Measurements from ENCODE around the gene EFEMP2.
A peak's percentile ranks its signal among the peaks of the same experiment; 100 is the strongest.
"Not testable (repeated sequence)": the region's sequence is repeated elsewhere in the genome, so short reads cannot be mapped to it uniquely, and the experiment has no call there.

EFEMP2 gene

DNA sequence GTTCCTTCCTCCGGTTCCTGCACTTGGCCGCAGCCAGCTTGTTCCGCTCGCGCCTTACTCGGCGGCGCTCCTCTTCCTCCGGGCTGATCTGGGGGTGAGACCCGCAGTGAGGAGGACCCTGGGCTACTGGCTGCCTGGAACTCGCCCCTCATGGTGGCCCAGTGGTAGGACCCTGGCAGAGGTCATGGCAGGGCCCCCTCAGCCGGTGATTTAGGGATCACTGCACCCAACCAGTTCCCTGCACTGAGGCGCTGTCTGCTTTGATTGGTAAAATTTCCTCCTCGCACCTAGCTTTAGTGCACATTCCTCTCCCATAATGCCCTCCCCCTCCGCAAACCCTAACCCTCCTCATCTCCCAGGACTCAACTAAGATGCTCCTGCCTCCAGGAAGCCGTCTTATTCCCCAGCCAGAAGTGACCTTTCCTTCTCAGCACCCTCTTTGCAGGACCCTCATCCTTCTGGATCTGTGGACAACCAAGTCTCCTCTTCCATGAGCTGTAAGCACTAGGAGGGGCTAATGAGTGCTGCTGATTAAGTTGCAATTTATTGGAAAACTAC lies 21.5 kb upstream of the EFEMP2 start:
- no peak for TF ChIP-seq MYC (IDR thresholded peaks at IDR 0.05; ENCODE audit: low read depth, low read length)
- no peak for TF ChIP-seq POLR2A (IDR thresholded peaks at IDR 0.05; ENCODE audit: extremely low read depth, insufficient read length)
- TF ChIP-seq, protein P1, sequence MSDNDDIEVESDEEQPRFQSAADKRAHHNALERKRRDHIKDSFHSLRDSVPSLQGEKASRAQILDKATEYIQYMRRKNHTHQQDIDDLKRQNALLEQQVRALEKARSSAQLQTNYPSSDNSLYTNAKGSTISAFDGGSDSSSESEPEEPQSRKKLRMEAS (IDR thresholded peaks at IDR 0.05; ENCODE audit: low read depth, low read length), result no peak
- TF ChIP-seq, protein P2, sequence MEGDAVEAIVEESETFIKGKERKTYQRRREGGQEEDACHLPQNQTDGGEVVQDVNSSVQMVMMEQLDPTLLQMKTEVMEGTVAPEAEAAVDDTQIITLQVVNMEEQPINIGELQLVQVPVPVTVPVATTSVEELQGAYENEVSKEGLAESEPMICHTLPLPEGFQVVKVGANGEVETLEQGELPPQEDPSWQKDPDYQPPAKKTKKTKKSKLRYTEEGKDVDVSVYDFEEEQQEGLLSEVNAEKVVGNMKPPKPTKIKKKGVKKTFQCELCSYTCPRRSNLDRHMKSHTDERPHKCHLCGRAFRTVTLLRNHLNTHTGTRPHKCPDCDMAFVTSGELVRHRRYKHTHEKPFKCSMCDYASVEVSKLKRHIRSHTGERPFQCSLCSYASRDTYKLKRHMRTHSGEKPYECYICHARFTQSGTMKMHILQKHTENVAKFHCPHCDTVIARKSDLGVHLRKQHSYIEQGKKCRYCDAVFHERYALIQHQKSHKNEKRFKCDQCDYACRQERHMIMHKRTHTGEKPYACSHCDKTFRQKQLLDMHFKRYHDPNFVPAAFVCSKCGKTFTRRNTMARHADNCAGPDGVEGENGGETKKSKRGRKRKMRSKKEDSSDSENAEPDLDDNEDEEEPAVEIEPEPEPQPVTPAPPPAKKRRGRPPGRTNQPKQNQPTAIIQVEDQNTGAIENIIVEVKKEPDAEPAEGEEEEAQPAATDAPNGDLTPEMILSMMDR (IDR thresholded peaks at IDR 0.05; ENCODE audit: low read depth, low read length), result no peak
- no peak for DNase-seq (ENCODE audit: low read depth)
- H3K4me3 ChIP-seq (ENCODE audit: low read depth, low read length), result no peak overlapping the region

DNA sequence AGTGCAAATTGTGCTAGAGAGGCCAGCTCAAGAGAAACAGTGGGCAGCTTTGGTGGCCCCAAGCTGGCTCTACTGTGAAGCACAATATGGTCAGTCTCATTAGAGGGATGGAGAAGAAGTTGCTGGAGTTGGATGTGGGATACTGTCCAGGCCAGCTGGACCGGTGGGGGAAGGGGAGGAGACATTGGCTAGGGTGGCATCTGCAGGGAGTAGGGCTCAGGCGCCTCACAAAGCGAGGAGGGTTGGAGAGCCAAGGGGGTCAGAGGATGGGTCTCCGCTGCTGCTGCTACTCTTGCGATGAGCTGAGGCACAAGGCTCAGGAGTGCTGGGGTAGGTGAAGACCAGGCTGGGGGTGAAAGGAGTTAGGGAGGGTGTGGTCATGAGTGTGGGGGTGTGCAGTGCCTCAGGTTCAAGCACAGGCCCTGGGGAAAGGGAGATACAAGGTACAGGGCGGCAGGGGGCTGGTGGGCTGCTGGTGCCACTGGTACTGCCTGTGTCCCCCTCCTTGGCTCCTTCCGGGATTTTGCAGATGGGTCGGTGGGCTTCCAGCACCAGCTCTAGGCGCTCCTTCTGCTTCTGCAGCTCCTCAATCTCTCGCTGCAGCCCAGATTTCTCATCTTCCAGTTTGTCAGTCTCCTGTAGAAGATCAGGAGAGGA lies 20.2 kb upstream of the EFEMP2 start:
- TF ChIP-seq MYC (IDR thresholded peaks at IDR 0.05; ENCODE audit: low read depth, low read length), result no peak
- TF ChIP-seq POLR2A (IDR thresholded peaks at IDR 0.05; ENCODE audit: extremely low read depth, insufficient read length), result no peak
- TF ChIP-seq, protein P1 (IDR thresholded peaks at IDR 0.05; ENCODE audit: low read depth, low read length), result no peak
- TF ChIP-seq, protein P2 (IDR thresholded peaks at IDR 0.05; ENCODE audit: low read depth, low read length), result no peak
- H3K4me3 ChIP-seq (ENCODE audit: low read depth, low read length), result peak overlapping the region; percentile 78
- DNase-seq (ENCODE audit: low read depth), result no peak

DNA sequence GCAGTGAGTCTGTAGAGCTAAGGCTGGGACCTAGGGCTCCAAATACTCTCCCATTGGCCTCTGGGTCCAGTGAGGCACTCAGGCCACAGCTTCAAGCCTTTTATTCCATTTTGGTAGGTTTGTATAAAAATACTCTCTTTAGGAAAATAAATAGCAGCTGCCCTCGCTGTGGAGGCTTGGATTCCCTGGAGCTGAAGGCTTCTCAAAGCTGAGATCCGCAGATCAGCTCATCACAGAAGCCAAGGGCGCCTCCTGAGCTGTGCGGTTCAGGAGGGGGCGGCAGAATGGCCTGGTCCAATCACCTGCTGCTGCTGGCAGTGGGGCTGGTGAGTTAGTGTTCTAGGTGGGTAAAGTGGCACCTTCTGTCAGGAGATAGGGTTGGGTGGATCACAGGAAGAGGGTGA lies 19.5 kb upstream of the EFEMP2 start:
- H3K4me3 ChIP-seq (ENCODE audit: low read depth, low read length), result peak overlapping the region; percentile 78
- DNase-seq (ENCODE audit: low read depth), result not testable (repeated sequence)

DNA sequence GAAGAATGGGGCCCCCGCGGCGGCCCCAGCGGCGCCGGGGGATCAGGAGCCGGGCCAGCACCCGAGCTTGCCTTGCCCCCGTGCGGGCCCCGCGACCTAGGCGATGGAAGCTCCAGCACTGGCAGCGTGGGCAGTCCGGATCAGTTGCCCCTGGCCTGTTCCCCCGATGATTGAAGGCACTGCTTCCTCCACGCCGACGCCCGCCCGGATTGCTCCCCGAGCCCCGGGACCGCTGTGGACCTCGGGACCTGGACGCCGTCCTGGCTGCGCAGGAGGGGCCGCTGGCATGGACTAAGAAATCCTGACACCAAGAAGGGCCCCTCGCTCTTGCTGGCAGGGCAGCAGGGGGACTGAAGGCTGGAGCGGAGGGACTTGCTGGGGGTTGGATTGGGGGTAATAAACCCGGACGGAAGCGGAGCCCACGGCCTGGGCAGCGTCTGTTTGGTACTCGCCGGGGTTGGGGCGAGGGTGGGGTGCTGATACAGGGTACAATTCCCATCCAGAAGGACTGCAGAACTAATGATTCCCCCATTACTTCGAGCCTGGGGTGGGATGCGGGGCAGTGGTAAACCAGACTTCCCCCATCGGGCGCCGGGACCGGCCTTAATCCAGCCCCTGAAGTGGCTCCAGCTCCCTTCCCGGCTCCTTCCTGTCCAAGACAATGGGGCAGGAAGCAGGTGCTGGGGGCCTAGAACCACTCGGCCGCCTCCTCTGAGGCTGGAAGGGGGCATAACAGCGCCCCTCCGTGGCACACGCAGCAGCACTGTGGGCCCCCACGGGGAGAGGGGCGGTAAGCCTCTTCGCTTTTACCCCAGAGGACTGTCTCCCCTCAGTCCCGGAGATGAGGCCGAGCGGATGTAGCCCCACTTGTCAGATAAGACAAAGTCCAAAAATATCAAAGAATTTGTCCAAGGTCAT lies 18.9 kb upstream of the EFEMP2 start:
- peak overlapping the region; percentile 78 for H3K4me3 ChIP-seq (ENCODE audit: low read depth, low read length)
- TF ChIP-seq MYC (IDR thresholded peaks at IDR 0.05; ENCODE audit: low read depth, low read length) (peak; percentile 78), POLR2A (IDR thresholded peaks at IDR 0.05; ENCODE audit: extremely low read depth, insufficient read length) (peak; percentile 10)
- TF ChIP-seq, protein P1 (IDR thresholded peaks at IDR 0.05; ENCODE audit: low read depth, low read length), result peak; percentile 47; the same call in 1 of the 2 replicates
- TF ChIP-seq, protein P2 (IDR thresholded peaks at IDR 0.05; ENCODE audit: low read depth, low read length), result peak; percentile 53
- peak; percentile 84 for DNase-seq (ENCODE audit: low read depth)

DNA sequence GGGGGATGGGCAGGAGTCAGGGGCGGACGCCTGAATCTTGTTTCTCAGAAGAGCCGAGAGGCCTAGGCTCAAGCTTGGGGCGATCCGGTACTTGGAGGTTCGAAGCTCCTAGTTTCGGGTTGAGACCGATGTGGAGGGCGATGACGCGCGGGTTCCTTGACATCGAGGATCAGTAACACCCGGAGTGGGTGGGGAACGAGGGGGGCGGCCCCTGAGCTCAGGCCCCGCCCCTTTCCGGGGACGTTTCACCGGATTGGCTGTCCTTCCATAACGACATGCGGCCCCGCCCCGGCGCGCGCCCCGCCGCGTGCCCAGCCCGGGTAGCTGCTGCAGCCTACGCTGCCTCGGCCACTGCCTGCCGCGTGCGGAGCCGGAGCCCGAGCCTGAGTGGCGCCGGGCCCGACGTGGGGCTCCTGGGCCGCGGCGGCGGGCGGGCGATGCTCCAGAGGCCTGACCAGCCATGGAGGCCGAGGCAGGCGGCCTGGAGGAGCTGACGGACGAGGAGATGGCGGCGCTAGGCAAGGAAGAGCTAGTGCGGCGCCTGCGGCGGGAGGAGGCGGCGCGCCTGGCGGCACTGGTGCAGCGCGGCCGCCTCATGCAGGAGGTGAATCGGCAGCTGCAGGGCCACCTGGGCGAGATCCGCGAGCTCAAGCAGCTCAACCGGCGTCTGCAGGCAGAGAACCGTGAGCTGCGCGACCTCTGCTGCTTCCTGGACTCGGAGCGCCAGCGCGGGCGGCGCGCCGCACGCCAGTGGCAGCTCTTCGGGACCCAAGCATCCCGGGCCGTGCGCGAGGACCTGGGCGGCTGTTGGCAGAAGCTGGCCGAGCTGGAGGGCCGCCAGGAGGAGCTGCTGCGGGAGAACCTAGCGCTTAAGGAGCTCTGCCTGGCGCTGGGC lies 18.0 kb upstream of the EFEMP2 start, which contains the start of gene CCDC85B:
TSS of gene CCDC85B (plus strand) at position 350 of the 895 bp plus-strand sequence. CDS start at position 461, 111 bp downstream.
- peak; percentile 98 for DNase-seq (ENCODE audit: low read depth)
- TF ChIP-seq POLR2A (IDR thresholded peaks at IDR 0.05; ENCODE audit: extremely low read depth, insufficient read length) (peak; percentile 99), MYC (IDR thresholded peaks at IDR 0.05; ENCODE audit: low read depth, low read length) (peak; percentile 96)
- TF ChIP-seq, protein P1 (IDR thresholded peaks at IDR 0.05; ENCODE audit: low read depth, low read length), result peak; percentile 88
- TF ChIP-seq, protein P2 (IDR thresholded peaks at IDR 0.05; ENCODE audit: low read depth, low read length), result peak; percentile 3
- peak within 1 kb of the TSS; percentile 78 for H3K4me3 ChIP-seq (ENCODE audit: low read depth, low read length)

Measured in NB4 (cell line).